Upper lobe of left lung (tissue), 6 donors: ENCODE measurements around the gene MRPL52. TPM values are rescaled to one million over a fixed set of nuclear protein-coding genes. Genes with fewer than 3 reads are reported as not detected.
A peak's percentile ranks its signal among the peaks of the same experiment; 100 is the strongest.
"Not testable (repeated sequence)": the region's sequence is repeated elsewhere in the genome, so short reads cannot be mapped to it uniquely, and the experiment has no call there.

Experiments
- ATAC-seq, 2 donors: fragments of 200-7000 bp; cut with Tn5 transposase; one replicate each; pipeline ENCODE4 v1.9.1; 2022; ENCODE audit warnings: mild to moderate bottlenecking in 2 of 2, moderate library complexity in 2 of 2; ENCODE audit not compliant: low FRiP score in 2 of 2
- DNase-seq, 2 donors: peaks; one replicate each; pipeline ENCODE4 v3.0.0-alpha.2; 2019 to 2020
- H3K27ac ChIP-seq, 4 donors: fragments of 200-600 bp; sonication (generic); one replicate each; pipeline ENCODE4 v1.5.1; 2016 to 2019
- H3K27me3 ChIP-seq, 4 donors: fragments of 200-600 bp; sonication (generic); one replicate each; pipeline ENCODE4 v1.5.1; 2017 to 2019
- H3K36me3 ChIP-seq, 4 donors: fragments of 200-600 bp; sonication (generic); one replicate each; pipeline ENCODE4 v1.5.1; 2016 to 2019
- H3K4me1 ChIP-seq, 4 donors: fragments of 200-600 bp; sonication (generic); one replicate each; pipeline ENCODE4 v1.5.1; 2018 to 2019
- H3K4me3 ChIP-seq, 4 donors: fragments of 200-600 bp; sonication (generic); one replicate each; pipeline ENCODE4 v1.5.1; 2017 to 2019; ENCODE audit warnings: mild to moderate bottlenecking in 2 of 4, moderate library complexity in 1 of 4
- H3K9me3 ChIP-seq, 4 donors: fragments of 200-600 bp; sonication (generic); one replicate each; pipeline ENCODE4 v1.5.1; 2018 to 2019
- CTCF ChIP-seq, 6 experiments: fragments of 450-650 bp in 4 of 6; fragments of 200-600 bp in 2 of 6; sonication (generic) in 2 of 6; IDR thresholded peaks; one replicate each; pipeline ENCODE4 v1.5.1; 2016 to 2019; ENCODE audit warnings: antibody characterized with exemption in 6 of 6
- EP300 ChIP-seq, 4 donors: sonication (generic); formaldehyde crosslinking; IDR thresholded peaks; one replicate each; pipeline ENCODE4 v1.5.1; 2017; ENCODE audit warnings: antibody characterized with exemption in 4 of 4, control low read depth in 2 of 4
- POLR2A ChIP-seq, 4 donors: fragments of 450-650 bp; IDR thresholded peaks; one replicate each; pipeline ENCODE4 v1.5.1; 2016 to 2017; ENCODE audit warnings: antibody characterized with exemption in 4 of 4, mild to moderate bottlenecking in 2 of 4
- POLR2AphosphoS5 ChIP-seq, 2 donors: sonication (generic); formaldehyde crosslinking; IDR thresholded peaks; one replicate each; pipeline ENCODE4 v1.5.1; 2017; ENCODE audit warnings: antibody characterized with exemption in 2 of 2
- WGBS, 2 donors: methylation state at CpG; one replicate each; pipeline ENCODE4 v1.1.5; 2017 to 2018; 5-methylcytosine and 5-hydroxymethylcytosine counted together
- total RNA-seq, 6 donors: library from RNA; depleted of rRNA in 4 of 6; stranded (reverse); fragments of >200 nt in 4 of 6; gene quantifications; one replicate each; pipeline versions ENCODE4 v1.1.0 to v1.2.1, GENCODE V29; 2016 to 2021
- donor health status: DM: no; HTN: no; CAD: no; lungs with moderate emphysema.
- donor health status: DM: no; HTN: yes; CAD: no; lungs with severe emphysema.

Gene MRPL52
- total RNA-seq, 6 donors from 2014 or later = 9.4 to 88.2 (median 34.1) TPM

GRCh38 chr14:22850944-22851764 is 21.5 kb downstream of the MRPL52 start:
- peaks cover 25 to 47% (median 42%) of the 10 kb centered on the region in 4 donors for H3K4me1 ChIP-seq
- H3K27ac ChIP-seq = peak overlapping the region; percentile 72 to 77 (median 74)
- H3K36me3 ChIP-seq = peaks cover 0 to 11% (median 2%) of the 10 kb centered on the region in 4 donors
- no peaks in the 10 kb centered on the region for H3K9me3 ChIP-seq
- WGBS, 2 donors = 48 to 58% methylated on average over 6 to 9 of the region's 9 CpGs
- DNase-seq (peak; percentile 46 to 82), ATAC-seq (peak; percentile 29 to 63)
- H3K4me3 ChIP-seq = no peak overlapping the region
- TF ChIP-seq CTCF (IDR thresholded peaks at IDR 0.05) = no peak
- peak in 1 of 4 donors; percentile 29 for TF ChIP-seq POLR2A (IDR thresholded peaks at IDR 0.05)
- TF ChIP-seq POLR2AphosphoS5 (IDR thresholded peaks at IDR 0.05) = peak in 1 of 2 donors; percentile 11
- no peaks in the 10 kb centered on the region for H3K27me3 ChIP-seq

- Histone ChIP-seq H3K4me1 (peaks cover 21 to 36% (median 34%) of the 10 kb centered on the region in 4 donors), H3K27ac (peak overlapping the region in 1 of 4 donors; percentile 74)
- 80 to 86% methylated on average over 12 of the region's 12 CpGs for WGBS, 2 donors
- not testable (repeated sequence) for H3K9me3 ChIP-seq, DNase-seq, H3K36me3 ChIP-seq, ATAC-seq, H3K27me3 ChIP-seq, H3K4me3 ChIP-seq
These were observed 22.5 kb downstream of the MRPL52 start for GRCh38 chr14:22852178-22852577.

- Histone ChIP-seq H3K27ac (peak overlapping the region in 3 of 4 donors; percentile 26 to 69 (median 60)), H3K27me3 (no peaks in the 10 kb centered on the region), H3K4me1 (peaks cover 18 to 33% (median 30%) of the 10 kb centered on the region in 4 donors), H3K4me3 (no peak overlapping the region), H3K36me3 (no peaks in the 10 kb centered on the region), H3K9me3 (no peaks in the 10 kb centered on the region)
- TF ChIP-seq CTCF (IDR thresholded peaks at IDR 0.05) (no peak), POLR2A (IDR thresholded peaks at IDR 0.05) (no peak), EP300 (IDR thresholded peaks at IDR 0.05) (no peak), POLR2AphosphoS5 (IDR thresholded peaks at IDR 0.05) (no peak)
- 64 to 75% methylated on average over 2 of the region's 2 CpGs for WGBS, 2 donors
- no peak for ATAC-seq
- DNase-seq = no peak
These were observed 22.9 kb downstream of the MRPL52 start for GRCh38 chr14:22852599-22852939.

- no peaks in the 10 kb centered on the region for H3K9me3 ChIP-seq
- H3K27me3 ChIP-seq = no peaks in the 10 kb centered on the region
- ATAC-seq (peak; percentile 89 to 93), DNase-seq (peak; percentile 87 to 91)
- WGBS, 2 donors = 1 to 4% methylated on average over 5 to 20 of the region's 20 CpGs
- TF ChIP-seq EP300 (IDR thresholded peaks at IDR 0.05) (no peak), POLR2A (IDR thresholded peaks at IDR 0.05) (peak in 1 of 4 donors; percentile 10), POLR2AphosphoS5 (IDR thresholded peaks at IDR 0.05) (no peak), CTCF (IDR thresholded peaks at IDR 0.05) (peak; percentile 91 to 99 (median 97))
- no peaks in the 10 kb centered on the region for H3K36me3 ChIP-seq
- peaks cover 12 to 28% (median 24%) of the 10 kb centered on the region in 4 donors for H3K4me1 ChIP-seq
- H3K4me3 ChIP-seq = peak overlapping the region; percentile 14 to 46 (median 34)
- peak overlapping the region; percentile 26 to 83 (median 64) for H3K27ac ChIP-seq
These were observed 23.5 kb downstream of the MRPL52 start for GRCh38 chr14:22852940-22853767.

- not testable (repeated sequence) for ATAC-seq, H3K9me3 ChIP-seq, H3K27me3 ChIP-seq, H3K36me3 ChIP-seq, H3K27ac ChIP-seq, DNase-seq, H3K4me3 ChIP-seq
- 95 to 98% methylated on average over 11 of the region's 11 CpGs for WGBS, 2 donors
- H3K4me1 ChIP-seq = peaks cover 4 to 22% (median 17%) of the 10 kb centered on the region in 4 donors
These were observed 24.6 kb downstream of the MRPL52 start for GRCh38 chr14:22854296-22854695.
